ENCODE measurements around the gene ANKRD36C. TPM values are rescaled to one million over a fixed set of nuclear protein-coding genes. Genes with fewer than 3 reads are reported as not detected.
"Not testable (repeated sequence)": the region's sequence is repeated elsewhere in the genome, so short reads cannot be mapped to it uniquely, and the experiment has no call there.

The ANKRD36C gene
- polyA plus RNA-seq (2012; ENCODE audit: low read depth, missing spikeins): 4.8 TPM

DNA sequence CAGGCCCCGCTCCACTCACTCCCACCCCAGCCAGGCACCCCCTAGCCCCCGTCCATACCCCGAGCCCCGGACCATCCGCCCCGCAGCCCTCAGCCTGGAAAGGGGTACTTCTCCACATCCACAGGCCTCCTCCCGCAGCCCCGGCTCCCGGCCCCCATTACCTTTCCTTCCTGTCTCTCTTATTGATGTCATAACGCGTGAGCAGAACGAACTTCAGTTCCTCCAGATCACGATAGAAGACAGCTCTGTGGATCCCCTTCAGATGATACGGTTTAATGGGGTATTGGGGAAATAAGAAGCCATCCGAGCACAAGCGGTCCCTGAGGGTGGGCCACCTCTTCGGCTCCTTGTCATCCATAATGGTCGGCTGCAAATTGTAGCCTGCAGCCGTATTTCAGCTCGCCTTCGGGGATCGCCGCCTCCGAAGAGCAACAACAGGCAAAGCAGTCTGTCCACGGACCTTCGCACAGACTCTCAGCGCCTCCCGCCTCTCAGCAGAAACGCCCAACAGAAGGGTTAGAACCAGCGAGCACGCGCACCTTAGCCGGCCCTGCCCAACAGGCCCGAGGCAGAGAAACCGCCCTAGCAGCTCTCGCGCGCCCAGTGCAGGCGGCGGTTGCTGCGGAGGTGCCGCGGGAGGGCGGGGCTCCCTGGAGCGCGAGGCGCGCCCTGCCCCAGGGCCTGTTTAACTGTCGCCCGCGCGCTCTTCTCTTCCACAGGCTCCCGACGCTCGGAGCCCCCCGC lies at the start of gene ANKRD36C:
ANKRD36C (minus strand) TSS at position 474 of the 744 bp plus-strand sequence; CDS start at position 358, 116 bp downstream.
- peak; percentile 79 for FAIRE-seq
- DNase-seq (ENCODE audit: insufficient read length, low spot score): not testable (repeated sequence)

- FAIRE-seq; DNase-seq (ENCODE audit: insufficient read length, low spot score): not testable (repeated sequence)
Observed at GRCh38 chr2:96035554-96035953, 43.9 kb upstream of the ANKRD36C start.

GRCh38 chr2:96034792-96035191 lies 43.2 kb upstream of the ANKRD36C start, which contains the start of gene GPAT2:
Gene GPAT2 (minus strand): TSS chr2:96034916. CDS start chr2:96032359, 2,557 bp downstream.
- FAIRE-seq: peak; percentile 58
- not testable (repeated sequence) for DNase-seq (ENCODE audit: insufficient read length, low spot score)

- DNase-seq (ENCODE audit: insufficient read length, low spot score): not testable (repeated sequence)
- FAIRE-seq: peak; percentile 13
Observed at GRCh38 chr2:96033997-96034396, 42.4 kb upstream of the ANKRD36C start.

DNA sequence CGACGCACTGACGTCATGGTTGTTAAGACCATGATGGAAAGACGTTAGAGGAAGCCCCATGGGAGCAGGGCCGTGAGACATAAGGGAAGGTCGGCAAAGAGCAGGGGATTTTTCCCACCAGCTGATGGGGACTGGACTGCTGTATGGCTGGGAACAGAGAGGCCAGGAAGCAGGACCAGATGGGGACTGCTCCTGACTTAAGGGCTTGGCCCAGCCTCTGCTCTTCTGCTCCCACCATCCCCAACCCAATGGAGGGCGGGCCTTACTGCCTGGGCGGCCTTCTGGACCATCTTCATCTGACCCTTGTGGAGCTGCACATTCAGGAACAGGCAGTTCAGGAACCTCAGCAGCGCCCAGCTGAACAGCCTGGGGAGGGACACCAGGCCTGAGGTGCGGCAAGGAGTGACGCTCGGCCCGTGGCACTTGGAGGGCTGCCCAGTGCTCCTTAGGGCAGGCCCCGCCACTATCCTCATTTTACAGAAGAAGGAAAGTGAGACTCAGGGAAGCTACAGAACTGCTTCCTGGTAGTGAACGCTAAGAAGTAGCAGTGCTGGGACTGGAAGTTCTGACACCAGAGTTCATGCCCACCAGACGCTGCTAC lies 36.2 kb upstream of the ANKRD36C start:
- DNase-seq (ENCODE audit: insufficient read length, low spot score); FAIRE-seq: not testable (repeated sequence)

DNA sequence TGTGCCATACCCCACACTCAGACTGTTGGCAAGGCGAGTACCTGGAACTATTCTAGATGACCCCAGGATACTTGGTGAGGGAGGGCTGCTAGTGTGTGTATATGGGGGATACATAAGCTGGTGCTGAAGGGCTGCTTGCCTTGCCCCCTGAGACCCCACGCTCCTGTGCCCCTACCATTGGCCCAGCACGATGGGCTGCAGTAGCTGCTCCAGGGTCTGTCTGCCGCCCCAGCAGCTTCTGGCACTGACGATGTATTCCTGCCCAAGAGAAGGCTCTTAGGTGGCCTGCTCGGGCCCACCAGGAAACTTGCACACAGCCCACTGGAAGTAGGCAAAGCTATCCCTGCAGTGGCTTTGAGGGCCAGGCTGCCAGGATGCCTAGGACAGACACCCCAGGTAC lies 34.1 kb upstream of the ANKRD36C start:
- not testable (repeated sequence) for DNase-seq (ENCODE audit: insufficient read length, low spot score); FAIRE-seq

- no peak for DNase-seq (ENCODE audit: insufficient read length, low spot score)
- no peak for FAIRE-seq
Observed at GRCh38 chr2:96025194-96025492, 33.5 kb upstream of the ANKRD36C start.

DNA sequence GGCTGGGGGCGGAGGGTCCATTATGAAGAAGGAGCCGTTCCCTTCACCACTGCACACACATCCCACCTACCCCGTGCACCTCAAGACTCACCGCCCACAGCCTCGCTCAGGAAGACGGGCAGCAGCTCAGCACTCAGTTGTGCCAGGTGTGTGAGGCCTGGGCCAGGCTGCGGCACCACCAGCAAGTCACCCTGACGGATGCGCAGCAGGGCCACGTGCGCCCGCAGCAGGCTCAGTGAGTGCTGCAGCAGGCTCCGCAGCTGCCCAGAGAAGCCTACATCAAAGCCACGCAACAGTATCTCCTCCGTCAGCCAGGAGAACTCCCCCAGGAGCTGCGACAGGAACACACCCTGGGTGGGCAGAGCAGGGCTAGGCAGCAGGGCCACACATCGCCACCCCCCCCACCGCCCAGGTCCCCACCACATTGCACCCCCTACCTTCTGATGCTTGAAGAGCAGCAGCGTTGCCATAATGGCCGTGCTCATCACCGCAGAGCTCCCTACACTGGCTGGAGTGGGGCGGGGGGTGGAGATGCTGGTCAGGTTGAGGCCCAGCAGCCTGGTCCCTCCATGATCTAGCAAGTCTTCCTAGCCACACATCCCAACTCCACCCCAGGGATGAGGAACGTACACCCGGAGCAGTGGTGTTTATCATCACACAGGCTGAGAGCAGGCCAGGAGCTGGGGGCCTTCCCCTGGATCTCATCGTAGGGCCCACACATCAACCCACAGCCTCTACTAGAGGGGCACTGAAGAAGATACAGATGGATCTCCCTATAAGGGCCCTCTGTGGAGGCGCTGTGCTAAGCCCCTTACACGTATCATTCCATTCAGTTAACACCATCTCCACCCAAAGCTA lies 32.9 kb upstream of the ANKRD36C start:
- no peak for TF ChIP-seq POLR2A (IDR thresholded peaks at IDR 0.05; ENCODE audit: low read depth, low read length)
- TF ChIP-seq POLR2AphosphoS5 (IDR thresholded peaks at IDR 0.05; ENCODE audit: low read depth, low read length): no peak
- no peak for TF ChIP-seq POU2F2 (IDR thresholded peaks at IDR 0.05; ENCODE audit: low read depth, low read length)
- no peak for TF ChIP-seq PAX5 (IDR thresholded peaks at IDR 0.05; ENCODE audit: insufficient read depth, low read length, severe bottlenecking)
- no peak for TF ChIP-seq TAF1 (IDR thresholded peaks at IDR 0.05; ENCODE audit: low read depth, low read length)
- no peak for TF ChIP-seq SPI1 (IDR thresholded peaks at IDR 0.05; ENCODE audit: low read depth, low read length)
- FAIRE-seq: no peak
- DNase-seq (ENCODE audit: insufficient read length, low spot score): no peak

More at GRCh38 chr2:96025194-96025492, 33.5 kb upstream of the ANKRD36C start:
- TF ChIP-seq PAX5 (IDR thresholded peaks at IDR 0.05; ENCODE audit: insufficient read depth, low read length, severe bottlenecking) (no peak), SPI1 (IDR thresholded peaks at IDR 0.05; ENCODE audit: low read depth, low read length) (no peak)

DNA sequence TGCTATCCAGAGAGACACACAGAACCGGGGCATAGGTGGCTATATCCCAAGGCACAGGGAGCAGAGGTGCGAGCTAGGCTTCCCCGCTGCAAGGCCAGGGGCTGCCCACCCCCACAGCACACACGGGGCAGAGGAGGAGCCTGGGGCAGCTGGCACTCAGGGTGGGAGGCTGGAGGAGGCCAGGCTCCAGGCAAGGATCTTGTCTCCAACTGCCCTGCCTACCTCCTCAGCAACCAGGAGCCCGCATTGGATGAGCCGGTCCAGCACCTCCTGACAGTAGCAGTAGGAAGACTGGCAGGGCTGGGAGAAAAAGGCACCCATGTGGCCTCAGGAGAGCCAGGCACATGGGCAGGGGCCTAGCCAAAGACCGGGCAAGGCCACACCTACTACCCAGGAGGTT lies 32.1 kb upstream of the ANKRD36C start:
- DNase-seq (ENCODE audit: insufficient read length, low spot score); FAIRE-seq: not testable (repeated sequence)

GRCh38 chr2:96022701-96023447 lies 31.2 kb upstream of the ANKRD36C start:
- peak; percentile 70 for DNase-seq (ENCODE audit: insufficient read length, low spot score)
- peak; percentile 43 for FAIRE-seq

- DNase-seq (ENCODE audit: insufficient read length, low spot score); FAIRE-seq: not testable (repeated sequence)
Observed at GRCh38 chr2:96022126-96022525, 30.5 kb upstream of the ANKRD36C start.

GRCh38 chr2:96021142-96021541 lies 29.5 kb upstream of the ANKRD36C start:
- not testable (repeated sequence) for DNase-seq (ENCODE audit: insufficient read length, low spot score); FAIRE-seq

DNA sequence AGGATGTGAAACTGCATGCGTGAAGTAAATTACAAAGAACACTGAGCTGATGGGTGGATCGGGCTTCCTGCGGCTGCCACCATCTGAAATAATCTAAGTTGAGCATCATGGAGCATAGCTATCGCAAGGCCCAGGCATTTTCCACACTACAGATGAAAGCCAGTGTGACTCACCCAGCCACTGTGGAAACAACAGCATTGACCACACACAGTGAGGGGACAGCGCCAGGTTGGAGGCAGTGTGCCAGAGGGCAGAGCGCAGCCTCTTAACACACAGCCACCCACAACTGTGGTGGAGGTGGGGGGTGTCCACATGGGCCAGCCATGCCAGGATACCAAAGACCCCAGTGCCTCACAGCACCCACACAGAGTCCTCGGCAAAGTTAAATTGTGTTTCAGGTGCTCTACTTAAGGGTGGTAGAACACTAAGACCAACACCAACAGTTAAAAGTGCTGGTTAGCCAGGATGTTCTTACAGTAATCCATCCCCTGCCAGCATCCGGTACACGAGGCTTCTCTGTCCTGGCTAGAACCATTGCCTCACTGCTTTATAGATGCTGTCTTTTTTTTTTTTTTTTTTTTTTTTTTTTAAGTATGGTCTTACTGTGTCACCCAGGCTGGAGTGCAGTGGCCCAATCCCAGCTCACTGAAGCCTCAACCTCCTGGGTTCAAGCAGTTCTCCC lies 28.4 kb upstream of the ANKRD36C start:
- DNase-seq (ENCODE audit: insufficient read length, low spot score); FAIRE-seq: not testable (repeated sequence)

- FAIRE-seq; DNase-seq (ENCODE audit: insufficient read length, low spot score): not testable (repeated sequence)
Observed at GRCh38 chr2:96016321-96016720, 24.7 kb upstream of the ANKRD36C start.

- FAIRE-seq; DNase-seq (ENCODE audit: insufficient read length, low spot score): not testable (repeated sequence)
Observed at GRCh38 chr2:96012792-96013264, 21.2 kb upstream of the ANKRD36C start.

DNA sequence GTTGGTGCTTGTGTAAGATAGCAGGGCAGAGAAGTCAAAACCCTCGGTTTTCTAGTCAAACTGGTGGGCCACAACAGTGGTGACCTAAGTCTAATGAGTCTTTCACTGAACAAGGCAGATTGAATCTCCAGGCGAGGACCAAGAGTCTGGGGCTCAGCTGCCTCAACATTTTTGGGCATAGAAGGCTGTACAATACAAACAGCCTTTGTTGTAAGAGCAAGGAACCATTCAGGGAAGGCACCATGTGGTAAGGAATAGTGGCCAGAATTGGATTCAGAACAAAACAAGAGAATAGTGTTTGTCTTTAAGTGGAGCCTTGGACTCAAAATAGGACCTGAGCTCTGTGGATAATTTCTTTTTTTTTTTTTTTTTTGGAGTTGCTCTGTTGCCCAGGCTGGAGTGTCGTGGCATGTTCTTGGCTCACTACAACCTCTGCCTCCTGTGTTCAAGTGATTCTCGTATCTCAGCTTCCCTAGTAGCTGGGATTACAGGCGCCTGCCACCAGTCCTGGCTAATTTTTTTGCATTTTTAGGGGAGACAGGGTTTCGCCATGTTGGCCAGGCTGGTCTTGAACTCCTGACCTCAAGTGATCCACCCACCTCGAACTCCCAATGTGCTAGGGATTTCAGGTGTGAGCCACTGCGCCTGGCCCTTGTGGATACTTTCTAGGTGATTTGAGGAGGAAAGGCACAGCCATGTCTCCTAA lies 20.6 kb upstream of the ANKRD36C start:
- not testable (repeated sequence) for DNase-seq (ENCODE audit: insufficient read length, low spot score); FAIRE-seq
